Rectal smooth muscle tissue (tissue), 1 donor: Measurements from ENCODE around the gene CHD9NB.

Source experiments
- H3K27ac ChIP-seq: one replicate; pipeline ENCODE4 v1.7.0; 2013; ENCODE audit warnings: low read depth, low read length, inconsistent platforms
- H3K27me3 ChIP-seq: one replicate; pipeline ENCODE4 v1.7.0; 2013; ENCODE audit warnings: low read length; ENCODE audit not compliant: control insufficient read depth, insufficient read depth
- H3K36me3 ChIP-seq: one replicate; pipeline ENCODE4 v1.7.0; 2013; ENCODE audit warnings: low read length; ENCODE audit not compliant: control insufficient read depth, insufficient read depth
- H3K4me1 ChIP-seq: one replicate; pipeline ENCODE4 v1.7.0; 2013; ENCODE audit warnings: low read length; ENCODE audit not compliant: control insufficient read depth, insufficient read depth
- H3K4me3 ChIP-seq: one replicate; pipeline ENCODE4 v1.7.0; 2013; ENCODE audit warnings: low read length
- H3K9ac ChIP-seq: one replicate; pipeline ENCODE4 v1.7.0; 2013; ENCODE audit warnings: low read length

Gene CHD9NB

GRCh38 chr16:53090591-53091411 is 38.1 kb upstream of the CHD9NB start:
- Histone ChIP-seq H3K27ac (peak overlapping the region; percentile 91), H3K4me3 (peak overlapping the region; percentile 3), H3K36me3 (no peaks in the 10 kb centered on the region), H3K9ac (no peak overlapping the region), H3K4me1 (peaks cover 33% of the 10 kb centered on the region), H3K27me3 (no peaks in the 10 kb centered on the region)

GRCh38 chr16:53090286-53090590 is 37.5 kb upstream of the CHD9NB start:
- no peak overlapping the region for H3K9ac ChIP-seq
- peaks cover 35% of the 10 kb centered on the region for H3K4me1 ChIP-seq
- H3K4me3 ChIP-seq: peak overlapping the region; percentile 3
- H3K27me3 ChIP-seq: no peaks in the 10 kb centered on the region
- no peaks in the 10 kb centered on the region for H3K36me3 ChIP-seq
- peak overlapping the region; percentile 91 for H3K27ac ChIP-seq

- Histone ChIP-seq H3K4me3 (no peak overlapping the region), H3K9ac (no peak overlapping the region), H3K4me1 (peaks cover 35% of the 10 kb centered on the region), H3K36me3 (no peaks in the 10 kb centered on the region), H3K27ac (peak overlapping the region; percentile 91), H3K27me3 (no peaks in the 10 kb centered on the region)
Observed at GRCh38 chr16:53089434-53090285, 37.0 kb upstream of the CHD9NB start.

DNA sequence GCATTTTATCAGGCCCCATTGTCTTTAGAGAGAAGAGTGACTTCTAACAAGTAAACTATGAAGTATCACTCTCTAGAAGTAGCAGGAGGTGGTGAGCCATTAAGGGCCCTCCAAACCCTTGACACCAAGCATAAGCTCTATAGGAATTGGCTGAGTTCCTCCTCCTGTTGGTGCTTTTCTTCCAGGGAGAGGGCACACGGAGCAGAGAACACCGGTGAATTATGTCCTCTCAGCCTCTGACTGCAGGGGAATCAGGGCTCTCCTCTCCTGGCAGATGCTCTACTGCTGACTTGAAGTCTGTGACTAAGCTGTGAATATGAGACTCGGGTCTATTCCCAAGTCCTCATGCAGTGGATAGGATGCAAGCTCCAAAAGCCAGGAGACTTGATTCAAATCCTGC is 34.4 kb upstream of the CHD9NB start:
- no peaks in the 10 kb centered on the region for H3K36me3 ChIP-seq
- no peaks in the 10 kb centered on the region for H3K27me3 ChIP-seq
- no peak overlapping the region for H3K4me3 ChIP-seq
- no peak overlapping the region for H3K9ac ChIP-seq
- peaks cover 31% of the 10 kb centered on the region for H3K4me1 ChIP-seq
- peak overlapping the region; percentile 51 for H3K27ac ChIP-seq

DNA sequence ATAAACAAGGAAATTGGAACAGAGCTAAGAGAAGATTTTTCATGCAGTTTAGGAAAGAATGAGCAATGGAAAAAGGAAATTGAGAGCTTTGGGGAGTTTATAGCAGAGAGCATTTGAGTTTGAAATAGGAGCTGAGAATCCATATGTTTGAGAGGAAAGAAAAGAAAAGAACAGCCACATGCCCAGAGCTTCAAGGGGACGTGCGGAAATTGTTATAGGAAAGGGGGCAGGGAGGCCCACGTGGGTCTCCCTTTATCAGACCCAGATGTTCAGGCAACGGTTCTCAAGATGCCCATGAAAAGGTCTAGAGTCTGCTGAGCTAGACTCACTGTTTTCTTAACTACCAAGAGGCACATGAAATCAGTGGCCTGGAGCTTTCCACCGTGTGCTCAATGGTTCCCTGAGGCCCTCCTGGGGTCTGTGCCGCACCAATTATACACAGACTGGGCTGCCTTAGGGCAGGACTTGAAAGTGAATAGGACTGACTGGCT is 33.3 kb upstream of the CHD9NB start:
- Histone ChIP-seq H3K9ac (no peak overlapping the region), H3K27ac (peak overlapping the region; percentile 35), H3K36me3 (no peaks in the 10 kb centered on the region), H3K27me3 (no peaks in the 10 kb centered on the region), H3K4me1 (peaks cover 26% of the 10 kb centered on the region), H3K4me3 (no peak overlapping the region)

DNA sequence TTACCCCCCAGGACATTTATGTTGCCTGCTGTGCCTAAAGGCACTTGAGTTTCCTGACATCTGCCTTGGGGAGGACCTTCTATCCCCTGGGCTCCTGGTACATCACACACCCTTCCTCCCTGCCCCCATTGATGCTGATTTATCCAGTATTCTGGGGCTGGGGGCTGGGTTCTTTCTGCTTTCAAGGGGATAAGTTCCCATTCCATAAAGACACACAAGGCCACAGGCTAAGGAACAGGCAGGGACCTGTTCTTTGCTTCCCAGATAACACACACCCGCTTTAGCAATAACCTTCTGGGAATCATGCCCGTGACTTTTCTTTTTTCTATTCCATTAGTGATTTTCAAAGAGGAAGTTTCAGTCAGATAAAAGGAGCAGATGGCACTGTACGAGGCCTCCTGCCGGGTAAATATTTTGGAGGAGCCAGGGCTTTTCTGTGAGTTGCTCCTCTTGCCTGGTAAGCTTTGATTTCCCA is 32.7 kb upstream of the CHD9NB start:
- Histone ChIP-seq H3K27me3 (no peaks in the 10 kb centered on the region), H3K36me3 (no peaks in the 10 kb centered on the region), H3K4me3 (no peak overlapping the region), H3K9ac (no peak overlapping the region), H3K27ac (peak overlapping the region; percentile 35), H3K4me1 (peaks cover 28% of the 10 kb centered on the region)

- H3K9ac ChIP-seq: no peak overlapping the region
- H3K4me3 ChIP-seq: no peak overlapping the region
- H3K4me1 ChIP-seq: peaks cover 26% of the 10 kb centered on the region
- no peaks in the 10 kb centered on the region for H3K36me3 ChIP-seq
- peak overlapping the region; percentile 35 for H3K27ac ChIP-seq
- no peaks in the 10 kb centered on the region for H3K27me3 ChIP-seq
Observed at GRCh38 chr16:53084746-53085334, 32.1 kb upstream of the CHD9NB start.

GRCh38 chr16:53084141-53084541 is 31.4 kb upstream of the CHD9NB start:
- no peak overlapping the region for H3K9ac ChIP-seq
- H3K27ac ChIP-seq: no peak overlapping the region
- H3K4me3 ChIP-seq: no peak overlapping the region
- H3K27me3 ChIP-seq: no peaks in the 10 kb centered on the region
- H3K36me3 ChIP-seq: no peaks in the 10 kb centered on the region
- H3K4me1 ChIP-seq: peaks cover 22% of the 10 kb centered on the region

DNA sequence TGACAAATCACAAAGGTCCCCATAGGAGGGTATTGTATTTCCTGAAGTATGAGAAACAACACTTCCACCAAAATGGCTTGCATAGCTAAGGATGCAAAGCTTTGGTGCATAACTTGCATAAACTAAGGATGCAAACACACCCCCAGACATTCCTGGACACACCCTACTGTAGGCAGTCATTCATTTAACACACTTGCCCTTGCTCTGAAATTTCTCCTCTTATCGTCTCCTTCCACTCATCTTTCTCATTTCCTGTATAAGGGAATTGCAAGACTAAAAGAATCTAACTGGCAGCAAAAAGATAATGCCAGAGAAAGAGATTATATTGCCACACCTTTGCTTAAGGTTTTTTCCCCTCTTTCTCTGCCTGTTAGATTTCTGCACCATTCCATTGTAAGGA is 30.4 kb upstream of the CHD9NB start:
- no peak overlapping the region for H3K27ac ChIP-seq
- H3K9ac ChIP-seq: no peak overlapping the region

DNA sequence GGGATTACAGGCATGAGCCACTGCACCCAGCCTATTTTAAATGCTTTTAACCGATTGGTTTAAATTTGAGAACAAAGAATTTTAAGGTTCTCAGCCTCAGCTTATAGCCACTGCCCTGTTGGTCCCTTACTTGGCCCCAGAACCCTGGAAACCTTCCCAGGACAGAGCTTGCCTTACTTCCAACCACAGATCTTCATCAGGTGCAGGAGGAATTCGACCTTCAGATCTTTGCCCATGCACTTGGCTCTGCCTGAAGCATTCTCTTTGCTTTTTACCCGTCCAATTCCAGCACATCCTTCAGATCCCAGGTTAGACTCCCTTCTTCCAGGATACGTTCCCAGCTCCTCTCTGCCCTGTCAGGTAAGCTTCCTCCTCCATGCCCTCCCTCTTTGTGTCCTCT is 29.8 kb upstream of the CHD9NB start:
- no peaks in the 10 kb centered on the region for H3K27me3 ChIP-seq
- H3K27ac ChIP-seq: no peak overlapping the region
- peaks cover 22% of the 10 kb centered on the region for H3K4me1 ChIP-seq

More for the DNA sequence above, 30.4 kb upstream of the CHD9NB start:
- no peaks in the 10 kb centered on the region for H3K36me3 ChIP-seq
- H3K27me3 ChIP-seq: no peaks in the 10 kb centered on the region
- H3K4me1 ChIP-seq: peaks cover 22% of the 10 kb centered on the region
- no peak overlapping the region for H3K4me3 ChIP-seq

GRCh38 chr16:53081686-53082407 is 29.1 kb upstream of the CHD9NB start:
- Histone ChIP-seq H3K4me1 (peaks cover 19% of the 10 kb centered on the region), H3K4me3 (no peak overlapping the region), H3K27me3 (no peaks in the 10 kb centered on the region), H3K36me3 (no peaks in the 10 kb centered on the region), H3K27ac (no peak overlapping the region), H3K9ac (no peak overlapping the region)

More for the DNA sequence above, 29.8 kb upstream of the CHD9NB start:
- Histone ChIP-seq H3K36me3 (no peaks in the 10 kb centered on the region), H3K9ac (no peak overlapping the region), H3K4me3 (no peak overlapping the region)

GRCh38 chr16:53081032-53081424 is 28.3 kb upstream of the CHD9NB start:
- peak overlapping the region; percentile 57 for H3K27ac ChIP-seq
- H3K4me1 ChIP-seq: peaks cover 18% of the 10 kb centered on the region
- H3K36me3 ChIP-seq: no peaks in the 10 kb centered on the region
- no peak overlapping the region for H3K9ac ChIP-seq
- H3K4me3 ChIP-seq: no peak overlapping the region
- H3K27me3 ChIP-seq: no peaks in the 10 kb centered on the region
